Peyer's patch (tissue), 4 donors: ENCODE measurements around the gene RHOA. TPM values are rescaled to one million over a fixed set of nuclear protein-coding genes. Genes with fewer than 3 reads are reported as not detected.

Source experiments
- DNase-seq, 3 donors: peaks; one replicate each; pipeline ENCODE4 v3.0.0-alpha.2; 2017 to 2019
- H3K27ac ChIP-seq, 4 donors: fragments of 200-600 bp; sonication (generic); one replicate each; pipeline ENCODE4 v1.5.1; 2016 to 2019
- H3K27me3 ChIP-seq, 2 donors: fragments of 200-600 bp; sonication (generic); one replicate each; pipeline ENCODE4 v1.5.1; 2019
- H3K36me3 ChIP-seq, 3 donors: fragments of 200-600 bp; sonication (generic); one replicate each; pipeline ENCODE4 v1.5.1; 2016 to 2019
- H3K4me1 ChIP-seq, 4 donors: fragments of 200-600 bp; sonication (generic); one replicate each; pipeline ENCODE4 v1.5.1; 2016 to 2019
- H3K4me3 ChIP-seq, 4 donors: fragments of 200-600 bp; sonication (generic); 1 replicate in 3 of 4; 2 replicates in 1 of 4; pipeline ENCODE4 v1.5.1; 2016 to 2019; ENCODE audit warnings: mild to moderate bottlenecking in 1 of 4
- H3K9me3 ChIP-seq, 4 donors: fragments of 200-600 bp; sonication (generic); one replicate each; pipeline ENCODE4 v1.5.1; 2016 to 2019; ENCODE audit warnings: mild to moderate bottlenecking in 1 of 4
- CTCF ChIP-seq, 6 experiments: fragments of 450-650 bp in 4 of 6; fragments of 200-600 bp in 2 of 6; sonication (generic) in 1 of 6; IDR thresholded peaks; one replicate each; pipeline ENCODE4 v1.5.1; 2017 to 2019; ENCODE audit warnings: antibody characterized with exemption in 6 of 6, mild to moderate bottlenecking in 3 of 6, moderate library complexity in 1 of 6
- POLR2A ChIP-seq, 2 donors: fragments of 450-650 bp; IDR thresholded peaks; one replicate each; pipeline ENCODE4 v1.5.1; 2017; ENCODE audit warnings: antibody characterized with exemption in 2 of 2, mild to moderate bottlenecking in 2 of 2, moderate library complexity in 2 of 2
- total RNA-seq, 4 donors: library from RNA; depleted of rRNA; stranded (reverse); fragments of >200 nt; gene quantifications; one replicate each; pipeline ENCODE4 v1.1.0, GENCODE V29; 2016

The RHOA gene
- total RNA-seq, 4 donors from 2014 or later: 223 to 294 (median 274) TPM

GRCh38 chr3:49327485-49327884 is 84.3 kb downstream of the RHOA start:
- H3K27ac ChIP-seq: no peak overlapping the region
- no peaks in the 10 kb centered on the region for H3K4me1 ChIP-seq
- H3K27me3 ChIP-seq: no peaks in the 10 kb centered on the region
- TF ChIP-seq POLR2A (IDR thresholded peaks at IDR 0.05) (no peak), CTCF (IDR thresholded peaks at IDR 0.05) (peak in 3 of 6 experiments; percentile 29 to 35 (median 31))
- H3K9me3 ChIP-seq: no peaks in the 10 kb centered on the region
- H3K4me3 ChIP-seq: no peak overlapping the region
- H3K36me3 ChIP-seq: peaks cover 0 to 99% (median 0%) of the 10 kb centered on the region in 3 donors
- no peak for DNase-seq

GRCh38 chr3:49324768-49325167 is 87.0 kb downstream of the RHOA start:
- H3K27ac ChIP-seq: no peak overlapping the region
- no peak for TF ChIP-seq POLR2A (IDR thresholded peaks at IDR 0.05)
- no peak for TF ChIP-seq CTCF (IDR thresholded peaks at IDR 0.05)
- no peaks in the 10 kb centered on the region for H3K9me3 ChIP-seq
- peaks cover 0 to 99% (median 0%) of the 10 kb centered on the region in 3 donors for H3K36me3 ChIP-seq
- no peak for DNase-seq
- no peaks in the 10 kb centered on the region for H3K27me3 ChIP-seq
- no peak overlapping the region for H3K4me3 ChIP-seq
- H3K4me1 ChIP-seq: no peaks in the 10 kb centered on the region

GRCh38 chr3:49316696-49317457 is 94.9 kb downstream of the RHOA start:
- no peak for DNase-seq
- Histone ChIP-seq H3K27ac (no peak overlapping the region), H3K4me3 (no peak overlapping the region), H3K27me3 (no peaks in the 10 kb centered on the region), H3K36me3 (peaks cover 0 to 89% (median 0%) of the 10 kb centered on the region in 3 donors), H3K4me1 (no peaks in the 10 kb centered on the region), H3K9me3 (no peaks in the 10 kb centered on the region)
- no peak for TF ChIP-seq POLR2A (IDR thresholded peaks at IDR 0.05)
- TF ChIP-seq CTCF (IDR thresholded peaks at IDR 0.05): no peak

GRCh38 chr3:49313896-49314688 is 97.7 kb downstream of the RHOA start:
- Histone ChIP-seq H3K4me3 (no peak overlapping the region), H3K9me3 (no peaks in the 10 kb centered on the region), H3K27ac (no peak overlapping the region), H3K36me3 (peaks cover 0 to 87% (median 0%) of the 10 kb centered on the region in 3 donors), H3K27me3 (no peaks in the 10 kb centered on the region), H3K4me1 (no peaks in the 10 kb centered on the region)
- TF ChIP-seq POLR2A (IDR thresholded peaks at IDR 0.05): no peak
- no peak for TF ChIP-seq CTCF (IDR thresholded peaks at IDR 0.05)
- no peak for DNase-seq

GRCh38 chr3:49311283-49311682 is 100.5 kb downstream of the RHOA start:
- no peak for TF ChIP-seq CTCF (IDR thresholded peaks at IDR 0.05)
- no peak for TF ChIP-seq POLR2A (IDR thresholded peaks at IDR 0.05)
- DNase-seq: no peak
- no peaks in the 10 kb centered on the region for H3K4me1 ChIP-seq
- no peak overlapping the region for H3K4me3 ChIP-seq
- H3K36me3 ChIP-seq: peaks cover 0 to 87% (median 0%) of the 10 kb centered on the region in 3 donors
- no peak overlapping the region for H3K27ac ChIP-seq
- H3K27me3 ChIP-seq: no peaks in the 10 kb centered on the region
- H3K9me3 ChIP-seq: no peaks in the 10 kb centered on the region
